Nephron progenitor cell (in vitro differentiated cells): ENCODE data around the gene RUNX3.

Experiments
- DNase-seq: peaks from one replicate; pipeline ENCODE4 v3.0.0; 2021
- H3K27ac Mint-ChIP-seq: 2 replicates; pipeline ENCODE4 v1.8.0; 2021; ENCODE audit warnings: mild to moderate bottlenecking, moderate library complexity, mixed read lengths
- H3K27me3 Mint-ChIP-seq: 2 replicates; pipeline ENCODE4 v1.8.0; 2021; ENCODE audit warnings: mild to moderate bottlenecking, low read depth, mixed read lengths; ENCODE audit not compliant: poor library complexity
- H3K36me3 Mint-ChIP-seq: 2 replicates; pipeline ENCODE4 v1.8.0; 2021; ENCODE audit warnings: low read depth, mixed read lengths
- H3K4me1 Mint-ChIP-seq: 2 replicates; pipeline ENCODE4 v1.8.0; 2021; ENCODE audit warnings: mixed read lengths
- H3K4me3 Mint-ChIP-seq: 2 replicates; pipeline ENCODE4 v1.8.0; 2021; ENCODE audit warnings: mild to moderate bottlenecking, moderate library complexity, mixed read lengths
- H3K9me3 Mint-ChIP-seq: 2 replicates; pipeline ENCODE4 v1.8.0; 2021; ENCODE audit warnings: mild to moderate bottlenecking, moderate library complexity, mixed read lengths
- TF ChIP-seq, protein P1 (sequence below): fragments of 200-600 bp; sonication (generic); IDR thresholded peaks from 2 replicates; pipeline ENCODE4 v1.5.0; 2021; ENCODE audit warnings: antibody characterized with exemption

The RUNX3 gene

DNA sequence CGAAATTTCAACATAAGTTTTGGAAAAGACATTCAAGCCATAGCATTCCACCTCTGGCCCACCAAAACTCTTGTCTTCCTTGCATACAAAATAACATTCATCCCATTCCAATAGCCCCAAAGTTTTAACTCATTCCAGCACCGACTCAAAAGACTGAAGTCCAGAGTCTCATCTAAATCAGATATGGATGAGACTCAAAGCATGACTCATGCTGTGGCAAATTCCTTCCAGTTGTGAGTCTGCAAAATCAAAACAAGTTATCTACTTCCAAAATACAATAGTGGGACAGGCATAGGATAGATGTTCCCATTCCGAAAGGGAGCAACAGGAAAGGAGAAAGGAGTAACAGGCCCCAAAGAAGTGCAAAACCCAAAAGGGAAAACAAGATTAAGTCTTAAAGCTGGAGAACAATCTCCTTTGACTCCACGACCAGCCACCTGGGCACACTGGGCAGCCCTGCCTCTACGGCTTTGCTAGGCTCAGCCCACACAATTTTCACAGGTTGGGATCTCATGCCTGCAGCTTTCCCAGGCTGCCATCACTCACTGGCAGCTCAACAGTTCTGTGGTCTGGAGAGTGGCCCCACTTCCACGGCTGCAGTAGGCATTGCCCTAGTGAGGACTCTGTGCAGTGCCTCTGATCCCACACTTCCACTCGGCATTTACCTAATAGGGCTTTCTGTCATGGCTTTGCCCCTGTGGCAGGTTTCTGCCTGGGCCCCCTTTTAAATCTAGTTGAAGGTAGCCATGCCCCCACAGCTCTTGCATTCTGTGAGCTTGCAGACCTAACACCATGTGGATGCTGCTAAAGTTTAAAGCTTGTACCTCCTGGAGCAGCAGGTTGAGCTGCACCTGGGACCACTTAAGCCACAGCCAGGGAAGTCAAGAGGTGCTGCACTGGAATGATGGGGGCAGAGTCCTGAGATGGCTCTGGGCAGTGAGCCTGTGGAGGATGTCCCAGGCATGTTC lies 51.0 kb downstream of the RUNX3 start:
- Mint-ChIP-seq H3K27me3 (peaks cover 56% of the 10 kb centered on the region), H3K4me1 (no peaks in the 10 kb centered on the region), H3K36me3 (peaks cover under 1% of the 10 kb centered on the region), H3K27ac (no peak overlapping the region), H3K4me3 (no peak overlapping the region), H3K9me3 (peaks cover 28% of the 10 kb centered on the region)
- TF ChIP-seq, protein P1, sequence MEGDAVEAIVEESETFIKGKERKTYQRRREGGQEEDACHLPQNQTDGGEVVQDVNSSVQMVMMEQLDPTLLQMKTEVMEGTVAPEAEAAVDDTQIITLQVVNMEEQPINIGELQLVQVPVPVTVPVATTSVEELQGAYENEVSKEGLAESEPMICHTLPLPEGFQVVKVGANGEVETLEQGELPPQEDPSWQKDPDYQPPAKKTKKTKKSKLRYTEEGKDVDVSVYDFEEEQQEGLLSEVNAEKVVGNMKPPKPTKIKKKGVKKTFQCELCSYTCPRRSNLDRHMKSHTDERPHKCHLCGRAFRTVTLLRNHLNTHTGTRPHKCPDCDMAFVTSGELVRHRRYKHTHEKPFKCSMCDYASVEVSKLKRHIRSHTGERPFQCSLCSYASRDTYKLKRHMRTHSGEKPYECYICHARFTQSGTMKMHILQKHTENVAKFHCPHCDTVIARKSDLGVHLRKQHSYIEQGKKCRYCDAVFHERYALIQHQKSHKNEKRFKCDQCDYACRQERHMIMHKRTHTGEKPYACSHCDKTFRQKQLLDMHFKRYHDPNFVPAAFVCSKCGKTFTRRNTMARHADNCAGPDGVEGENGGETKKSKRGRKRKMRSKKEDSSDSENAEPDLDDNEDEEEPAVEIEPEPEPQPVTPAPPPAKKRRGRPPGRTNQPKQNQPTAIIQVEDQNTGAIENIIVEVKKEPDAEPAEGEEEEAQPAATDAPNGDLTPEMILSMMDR, result no peak
- no peak for DNase-seq

GRCh38 chr1:24878045-24878444 lies 52.0 kb downstream of the RUNX3 start:
- TF ChIP-seq, protein P1, result no peak
- Mint-ChIP-seq H3K4me3 (no peak overlapping the region), H3K9me3 (peaks cover 17% of the 10 kb centered on the region), H3K36me3 (no peaks in the 10 kb centered on the region), H3K27ac (no peak overlapping the region), H3K4me1 (no peaks in the 10 kb centered on the region), H3K27me3 (peaks cover 50% of the 10 kb centered on the region)
- DNase-seq, result no peak

- Mint-ChIP-seq H3K4me3 (no peak overlapping the region), H3K4me1 (no peaks in the 10 kb centered on the region), H3K27ac (no peak overlapping the region), H3K9me3 (peaks cover 5% of the 10 kb centered on the region), H3K36me3 (no peaks in the 10 kb centered on the region), H3K27me3 (peaks cover 42% of the 10 kb centered on the region)
- no peak for DNase-seq
- TF ChIP-seq, protein P1, result no peak
Observed at GRCh38 chr1:24875991-24876506, 54.0 kb downstream of the RUNX3 start.

- TF ChIP-seq, protein P1, result no peak
- H3K27ac Mint-ChIP-seq, result no peak overlapping the region
- no peak overlapping the region for H3K4me3 Mint-ChIP-seq
- no peak for DNase-seq
- H3K27me3 Mint-ChIP-seq, result peaks cover 37% of the 10 kb centered on the region
- H3K36me3 Mint-ChIP-seq, result no peaks in the 10 kb centered on the region
- H3K9me3 Mint-ChIP-seq, result no peaks in the 10 kb centered on the region
- no peaks in the 10 kb centered on the region for H3K4me1 Mint-ChIP-seq
Observed at GRCh38 chr1:24875257-24875656, 54.8 kb downstream of the RUNX3 start.

DNA sequence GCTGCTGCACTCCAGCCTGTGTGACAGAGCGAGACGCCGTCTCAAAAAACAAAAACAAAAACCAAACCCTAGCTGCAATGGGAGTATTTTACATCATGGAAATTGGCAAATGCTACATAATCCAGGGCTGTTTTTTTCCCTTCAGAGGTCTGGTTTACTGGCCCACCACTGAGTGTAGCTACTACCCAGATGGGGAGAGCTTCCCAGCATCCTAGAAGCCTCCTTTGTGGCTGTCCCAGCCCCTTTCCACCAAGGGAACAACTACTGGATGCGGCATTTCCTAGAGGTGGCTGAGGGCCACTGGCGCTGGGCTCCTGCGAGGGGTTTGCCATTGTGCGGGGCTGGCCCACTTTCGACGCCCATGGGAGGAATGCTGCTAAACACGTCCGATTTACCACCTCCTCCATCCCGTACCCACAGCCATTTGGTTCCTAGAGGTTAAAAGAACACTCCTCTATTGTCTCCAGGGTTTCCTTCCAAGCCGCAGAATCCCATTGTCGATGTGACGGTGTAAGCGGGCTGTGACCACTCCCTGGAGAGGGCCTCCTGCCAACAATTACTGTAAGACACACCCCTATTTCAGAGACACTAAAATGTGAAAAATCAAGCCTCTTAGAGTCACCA lies 55.4 kb downstream of the RUNX3 start:
- Mint-ChIP-seq H3K27me3 (peaks cover 34% of the 10 kb centered on the region), H3K36me3 (no peaks in the 10 kb centered on the region), H3K9me3 (no peaks in the 10 kb centered on the region), H3K4me3 (no peak overlapping the region), H3K27ac (no peak overlapping the region), H3K4me1 (no peaks in the 10 kb centered on the region)
- no peak for DNase-seq
- TF ChIP-seq, protein P1, result no peak
